Measurements from ENCODE around the gene IL18RAP.

Gene IL18RAP

GRCh38 chr2:102486941-102487702 lies 64.2 kb downstream of the IL18RAP start:
- Histone ChIP-seq H3K4me3 (ENCODE audit: low read depth, low read length) (no peak overlapping the region), H3K4me1 (ENCODE audit: control insufficient read depth, insufficient read depth, low read length) (peaks cover 8% of the 10 kb centered on the region), H3K27me3 (ENCODE audit: control insufficient read depth, insufficient read depth, low read length) (no peaks in the 10 kb centered on the region), H3K36me3 (ENCODE audit: control insufficient read depth, insufficient read depth, low read length) (no peaks in the 10 kb centered on the region), H3K9ac (ENCODE audit: low read depth, low read length) (no peak overlapping the region), H3K9me3 (ENCODE audit: control insufficient read depth, insufficient read depth, low read length) (no peaks in the 10 kb centered on the region)

- peaks cover 8% of the 10 kb centered on the region for H3K4me1 ChIP-seq (ENCODE audit: control insufficient read depth, insufficient read depth, low read length)
- no peaks in the 10 kb centered on the region for H3K27me3 ChIP-seq (ENCODE audit: control insufficient read depth, insufficient read depth, low read length)
- H3K36me3 ChIP-seq (ENCODE audit: control insufficient read depth, insufficient read depth, low read length) = no peaks in the 10 kb centered on the region
- no peak overlapping the region for H3K4me3 ChIP-seq (ENCODE audit: low read depth, low read length)
- H3K9me3 ChIP-seq (ENCODE audit: control insufficient read depth, insufficient read depth, low read length) = no peaks in the 10 kb centered on the region
- H3K9ac ChIP-seq (ENCODE audit: low read depth, low read length) = no peak overlapping the region
These were observed 65.0 kb downstream of the IL18RAP start for GRCh38 chr2:102487761-102488462.

- peaks cover 8% of the 10 kb centered on the region for H3K4me1 ChIP-seq (ENCODE audit: control insufficient read depth, insufficient read depth, low read length)
- no peaks in the 10 kb centered on the region for H3K36me3 ChIP-seq (ENCODE audit: control insufficient read depth, insufficient read depth, low read length)
- no peak overlapping the region for H3K4me3 ChIP-seq (ENCODE audit: low read depth, low read length)
- H3K9ac ChIP-seq (ENCODE audit: low read depth, low read length) = no peak overlapping the region
- no peaks in the 10 kb centered on the region for H3K9me3 ChIP-seq (ENCODE audit: control insufficient read depth, insufficient read depth, low read length)
- no peaks in the 10 kb centered on the region for H3K27me3 ChIP-seq (ENCODE audit: control insufficient read depth, insufficient read depth, low read length)
These were observed 66.7 kb downstream of the IL18RAP start for GRCh38 chr2:102489646-102490045.

- no peak overlapping the region for H3K9ac ChIP-seq (ENCODE audit: low read depth, low read length)
- peaks cover 8% of the 10 kb centered on the region for H3K4me1 ChIP-seq (ENCODE audit: control insufficient read depth, insufficient read depth, low read length)
- H3K4me3 ChIP-seq (ENCODE audit: low read depth, low read length) = no peak overlapping the region
- no peaks in the 10 kb centered on the region for H3K36me3 ChIP-seq (ENCODE audit: control insufficient read depth, insufficient read depth, low read length)
- H3K9me3 ChIP-seq (ENCODE audit: control insufficient read depth, insufficient read depth, low read length) = no peaks in the 10 kb centered on the region
- no peaks in the 10 kb centered on the region for H3K27me3 ChIP-seq (ENCODE audit: control insufficient read depth, insufficient read depth, low read length)
These were observed 69.0 kb downstream of the IL18RAP start for GRCh38 chr2:102492006-102492405.

- Histone ChIP-seq H3K36me3 (ENCODE audit: control insufficient read depth, insufficient read depth, low read length) (no peaks in the 10 kb centered on the region), H3K9me3 (ENCODE audit: control insufficient read depth, insufficient read depth, low read length) (no peaks in the 10 kb centered on the region), H3K4me1 (ENCODE audit: control insufficient read depth, insufficient read depth, low read length) (peaks cover 5% of the 10 kb centered on the region), H3K4me3 (ENCODE audit: low read depth, low read length) (no peak overlapping the region), H3K9ac (ENCODE audit: low read depth, low read length) (no peak overlapping the region), H3K27me3 (ENCODE audit: control insufficient read depth, insufficient read depth, low read length) (no peaks in the 10 kb centered on the region)
These were observed 71.6 kb downstream of the IL18RAP start for GRCh38 chr2:102494570-102494969.

- Histone ChIP-seq H3K36me3 (ENCODE audit: control insufficient read depth, insufficient read depth, low read length) (no peaks in the 10 kb centered on the region), H3K9ac (ENCODE audit: low read depth, low read length) (no peak overlapping the region), H3K9me3 (ENCODE audit: control insufficient read depth, insufficient read depth, low read length) (no peaks in the 10 kb centered on the region)
These were observed 75.5 kb downstream of the IL18RAP start for GRCh38 chr2:102498414-102498813.

GRCh38 chr2:102499558-102499957 lies 76.6 kb downstream of the IL18RAP start:
- Histone ChIP-seq H3K9ac (ENCODE audit: low read depth, low read length) (no peak overlapping the region), H3K4me3 (ENCODE audit: low read depth, low read length) (no peak overlapping the region), H3K4me1 (ENCODE audit: control insufficient read depth, insufficient read depth, low read length) (no peaks in the 10 kb centered on the region), H3K9me3 (ENCODE audit: control insufficient read depth, insufficient read depth, low read length) (no peaks in the 10 kb centered on the region), H3K27me3 (ENCODE audit: control insufficient read depth, insufficient read depth, low read length) (no peaks in the 10 kb centered on the region), H3K36me3 (ENCODE audit: control insufficient read depth, insufficient read depth, low read length) (no peaks in the 10 kb centered on the region)

More at GRCh38 chr2:102498414-102498813, 75.5 kb downstream of the IL18RAP start:
- Histone ChIP-seq H3K4me1 (ENCODE audit: control insufficient read depth, insufficient read depth, low read length) (no peaks in the 10 kb centered on the region), H3K4me3 (ENCODE audit: low read depth, low read length) (no peak overlapping the region), H3K27me3 (ENCODE audit: control insufficient read depth, insufficient read depth, low read length) (no peaks in the 10 kb centered on the region)
